RKO (cell line): Measurements from ENCODE around the gene SEPTIN12.

Experiments
- DNase-seq: peaks from one replicate; pipeline ENCODE4 v3.0.0-alpha.2; 2016; ENCODE audit warnings: low spot score

The SEPTIN12 gene

GRCh38 chr16:4787627-4788482 is at the start of gene SEPTIN12:
Gene SEPTIN12 (minus strand): TSS chr16:4788345. CDS start chr16:4787645, 700 bp downstream.
- DNase-seq: no peak

- DNase-seq: no peak
These were observed 48.6 kb upstream of the SEPTIN12 start for GRCh38 chr16:4836727-4837126.

GRCh38 chr16:4833584-4833983 is 45.4 kb upstream of the SEPTIN12 start:
- DNase-seq: no peak

- DNase-seq: no peak
These were observed 44.7 kb upstream of the SEPTIN12 start for GRCh38 chr16:4832698-4833343.

GRCh38 chr16:4831616-4832015 is 43.5 kb upstream of the SEPTIN12 start:
- DNase-seq: no peak

- no peak for DNase-seq
These were observed 42.3 kb upstream of the SEPTIN12 start for GRCh38 chr16:4830408-4830807.

- no peak for DNase-seq
These were observed 40.6 kb upstream of the SEPTIN12 start for GRCh38 chr16:4828567-4829321.

GRCh38 chr16:4826980-4827379 is 38.8 kb upstream of the SEPTIN12 start:
- no peak for DNase-seq

GRCh38 chr16:4826526-4826925 is 38.4 kb upstream of the SEPTIN12 start:
- DNase-seq: no peak

- no peak for DNase-seq
These were observed 37.1 kb upstream of the SEPTIN12 start for GRCh38 chr16:4825196-4825595.

GRCh38 chr16:4820652-4821051 is 32.5 kb upstream of the SEPTIN12 start:
- DNase-seq: no peak

GRCh38 chr16:4814542-4815173 is 26.5 kb upstream of the SEPTIN12 start:
- no peak for DNase-seq

GRCh38 chr16:4814046-4814445 is 25.9 kb upstream of the SEPTIN12 start:
- no peak for DNase-seq

GRCh38 chr16:4813251-4814003 is 25.3 kb upstream of the SEPTIN12 start:
- DNase-seq: no peak

GRCh38 chr16:4811773-4812172 is 23.6 kb upstream of the SEPTIN12 start:
- DNase-seq: no peak

- no peak for DNase-seq
These were observed 23.1 kb upstream of the SEPTIN12 start for GRCh38 chr16:4811242-4811641.

GRCh38 chr16:4806280-4806679 is 18.1 kb upstream of the SEPTIN12 start:
- no peak for DNase-seq

- DNase-seq: no peak
These were observed 17.1 kb upstream of the SEPTIN12 start for GRCh38 chr16:4805231-4805630.

GRCh38 chr16:4803898-4804762 is 16.0 kb upstream of the SEPTIN12 start:
- DNase-seq: no peak

- no peak for DNase-seq
These were observed 15.3 kb upstream of the SEPTIN12 start for GRCh38 chr16:4803401-4803844.
